NT2/D1 (cell line): Measurements from ENCODE around the gene B3GNT9.

Experiments used
- SUZ12 ChIP-seq: IDR thresholded peaks from 2 replicates; pipeline ENCODE4 v1.6.1; 2011; ENCODE audit not compliant: insufficient read length, insufficient read depth; ENCODE audit errors: extremely low read depth
- YY1 ChIP-seq: IDR thresholded peaks from 2 replicates; pipeline ENCODE4 v1.6.1; 2011; ENCODE audit not compliant: insufficient read length, insufficient read depth
- ZNF274 ChIP-seq: IDR thresholded peaks from 2 replicates; pipeline ENCODE4 v1.6.1; 2011; ENCODE audit warnings: mild to moderate bottlenecking, low read depth, low read length

DNA sequence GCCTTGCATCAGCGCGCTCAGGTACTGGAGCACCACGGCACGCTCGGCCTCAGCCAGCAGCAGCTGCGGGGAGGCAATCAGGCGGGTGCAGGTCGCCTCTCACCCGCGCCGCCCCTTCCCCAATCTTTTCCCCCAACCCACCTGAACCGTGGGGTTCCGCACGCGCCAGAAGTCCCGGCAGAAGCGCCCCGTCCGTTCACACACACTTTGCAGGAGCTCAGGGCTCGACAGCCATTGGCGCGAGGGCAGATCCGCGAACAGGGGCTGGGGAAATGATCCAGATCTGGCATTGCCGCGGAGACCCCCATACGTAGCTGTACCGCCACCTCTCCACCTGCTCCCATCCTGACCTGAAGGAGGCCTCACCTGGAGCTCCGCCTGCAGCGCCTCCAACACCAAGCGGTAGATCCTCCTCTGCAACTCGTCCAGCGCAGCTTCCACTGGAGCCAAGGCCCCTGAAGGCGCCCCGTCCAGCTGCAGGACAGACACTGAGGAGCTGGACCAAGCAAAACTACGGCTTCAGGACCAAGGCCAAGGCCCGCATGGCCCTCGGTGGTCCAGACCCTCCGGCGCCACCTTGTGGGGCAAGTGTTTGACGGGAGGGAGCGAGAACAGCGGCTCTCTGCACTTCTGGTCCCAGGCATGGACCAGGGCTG is 34.3 kb upstream of the B3GNT9 start:
- no peak for TF ChIP-seq SUZ12
- TF ChIP-seq YY1: no peak
- no peak for TF ChIP-seq ZNF274
